ENCODE data around the gene KRTAP1-3.

DNA sequence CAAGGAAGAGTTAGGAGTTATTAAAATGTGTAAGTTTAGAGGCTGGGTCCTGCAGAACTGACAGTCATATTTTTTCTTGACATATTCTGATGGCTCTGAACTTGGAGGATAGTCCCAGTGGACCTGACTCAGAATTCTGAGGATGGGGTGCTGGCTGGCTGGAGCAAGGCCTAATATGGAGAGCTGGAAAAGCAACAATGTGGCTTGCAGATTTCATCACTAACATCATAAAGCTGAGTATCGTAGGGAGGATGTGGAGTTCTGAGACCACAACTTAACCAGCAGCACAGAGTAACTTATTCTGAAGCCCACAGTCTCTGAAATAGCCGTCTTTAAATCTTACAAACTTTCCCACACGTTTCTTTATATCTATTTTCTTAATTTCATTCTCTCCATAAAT lies 10.0 kb downstream of the KRTAP1-3 start:
- TF ChIP-seq, protein P1, sequence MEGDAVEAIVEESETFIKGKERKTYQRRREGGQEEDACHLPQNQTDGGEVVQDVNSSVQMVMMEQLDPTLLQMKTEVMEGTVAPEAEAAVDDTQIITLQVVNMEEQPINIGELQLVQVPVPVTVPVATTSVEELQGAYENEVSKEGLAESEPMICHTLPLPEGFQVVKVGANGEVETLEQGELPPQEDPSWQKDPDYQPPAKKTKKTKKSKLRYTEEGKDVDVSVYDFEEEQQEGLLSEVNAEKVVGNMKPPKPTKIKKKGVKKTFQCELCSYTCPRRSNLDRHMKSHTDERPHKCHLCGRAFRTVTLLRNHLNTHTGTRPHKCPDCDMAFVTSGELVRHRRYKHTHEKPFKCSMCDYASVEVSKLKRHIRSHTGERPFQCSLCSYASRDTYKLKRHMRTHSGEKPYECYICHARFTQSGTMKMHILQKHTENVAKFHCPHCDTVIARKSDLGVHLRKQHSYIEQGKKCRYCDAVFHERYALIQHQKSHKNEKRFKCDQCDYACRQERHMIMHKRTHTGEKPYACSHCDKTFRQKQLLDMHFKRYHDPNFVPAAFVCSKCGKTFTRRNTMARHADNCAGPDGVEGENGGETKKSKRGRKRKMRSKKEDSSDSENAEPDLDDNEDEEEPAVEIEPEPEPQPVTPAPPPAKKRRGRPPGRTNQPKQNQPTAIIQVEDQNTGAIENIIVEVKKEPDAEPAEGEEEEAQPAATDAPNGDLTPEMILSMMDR (IDR thresholded peaks at IDR 0.05; ENCODE audit: low read length): no peak
- no peak for TF ChIP-seq EZH2phosphoT487 (IDR thresholded peaks at IDR 0.05; ENCODE audit: low read length)
- no peak for TF ChIP-seq EZH2 (optimal IDR thresholded peaks at IDR 0.05; ENCODE audit: low read depth, low read length)

Data from MM.1S (cell line).